Esophagus muscularis mucosa (tissue), 3 donors: Measurements from ENCODE around the gene HS2ST1.

Experiments
- EP300 ChIP-seq: sonication (generic); formaldehyde crosslinking; IDR thresholded peaks from one replicate; pipeline ENCODE4 v1.6.1; 2017; ENCODE audit warnings: antibody characterized with exemption
- POLR2AphosphoS5 ChIP-seq, 2 donors: sonication (generic); formaldehyde crosslinking; IDR thresholded peaks; one replicate each; pipeline ENCODE4 v1.6.1; 2017; ENCODE audit warnings: antibody characterized with exemption in 2 of 2

DNA sequence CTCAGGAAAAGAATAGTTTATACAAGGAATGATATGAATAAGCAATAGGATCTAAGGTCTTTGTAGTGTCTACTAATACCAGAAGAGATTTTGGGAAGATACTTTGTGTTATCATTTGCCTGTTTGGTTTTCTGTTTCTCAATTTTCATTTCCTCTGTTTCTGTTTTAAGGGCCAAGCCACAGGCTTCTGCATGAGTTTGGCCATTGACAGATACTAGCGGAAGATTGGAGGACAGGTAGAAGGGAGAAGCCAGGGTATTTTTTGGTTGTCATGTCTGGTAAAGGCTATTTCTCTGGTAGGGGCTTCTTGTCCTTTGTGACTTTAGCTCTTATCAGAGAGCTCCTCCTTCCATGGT lies 51.4 kb downstream of the HS2ST1 start:
- TF ChIP-seq POLR2AphosphoS5 (IDR thresholded peaks at IDR 0.05) (no peak), EP300 (no peak)
